SK-N-SH (cell line): ENCODE measurements around the gene AHCYL2. TPM values are rescaled to one million over a fixed set of nuclear protein-coding genes. Genes with fewer than 3 reads are reported as not detected.

Experiments used
- CTCF ChIA-PET: fragments of 300-600, 350-600 bp; formaldehyde crosslinking; extraction: SDS; loops from one replicate; lab custom pipeline; 2021; lab: Yijun Ruan, JAX
- POLR2A ChIA-PET: fragments of 350-600 bp; sonication (Branson Sonifier 250); formaldehyde crosslinking; extraction: SDS; loops from one replicate; lab custom pipeline; 2020; ENCODE audit warnings: antibody characterized with exemption, inconsistent platforms; lab: Yijun Ruan, JAX
- DNase-seq: peaks from one replicate; pipeline ENCODE4 v3.0.0; 2012
- H2AFZ ChIP-seq: fragments of 200-600 bp; sonication (generic); 2 replicates; pipeline ENCODE4 v1.8.1; 2016; ENCODE audit warnings: antibody characterized with exemption, mild to moderate bottlenecking, low read depth
- H3F3A ChIP-seq: fragments of 200-600 bp; sonication (generic); replicated peaks from 2 replicates; pipeline ENCODE3; 2016; ENCODE audit warnings: antibody characterized with exemption, mild to moderate bottlenecking; ENCODE audit not compliant: insufficient read depth
- H3K27ac ChIP-seq, 2 experiments: fragments of 200-500 bp in 1 of 2; fragments of 200-600 bp in 1 of 2; sonication (Bioruptor generic) in 1 of 2; sonication (generic), shearing (Covaris generic) in 1 of 2; 2 replicates each; pipeline versions ENCODE4 v1.5.1 to v1.6.1; 2014 to 2016; ENCODE audit warnings: low read depth in 2 of 2, inconsistent platforms in 1 of 2, low read length in 1 of 2, mild to moderate bottlenecking in 1 of 2, mixed read lengths in 1 of 2
- H3K27me3 ChIP-seq: fragments of 200-600 bp; sonication (generic), shearing (Covaris generic); 2 replicates; pipeline ENCODE4 v1.6.1; 2016; ENCODE audit warnings: mixed run types; ENCODE audit not compliant: insufficient read depth
- H3K36me3 ChIP-seq, 2 experiments: fragments of 200-500 bp in 1 of 2; fragments of 200-600 bp in 1 of 2; sonication (Bioruptor generic) in 1 of 2; sonication (generic) in 1 of 2; replicated peaks in 1 of 2; 2 replicates each; pipeline versions ENCODE3 to v1.5.1; 2014 to 2016; ENCODE audit warnings: low read length in 1 of 2, mild to moderate bottlenecking in 1 of 2; ENCODE audit not compliant: insufficient read depth in 2 of 2, control insufficient read depth in 1 of 2
- H3K4me1 ChIP-seq, 2 experiments: fragments of 200-500 bp in 1 of 2; fragments of 200-600 bp in 1 of 2; sonication (Bioruptor generic) in 1 of 2; sonication (generic), shearing (Covaris generic) in 1 of 2; 2 replicates each; pipeline versions ENCODE4 v1.5.1 to v1.6.1; 2014 to 2016; ENCODE audit warnings: low read depth in 1 of 2, low read length in 1 of 2, mixed run types in 1 of 2; ENCODE audit not compliant: insufficient read depth in 2 of 2, control insufficient read depth in 1 of 2
- H3K4me2 ChIP-seq: fragments of 200-600 bp; sonication (generic), shearing (Covaris generic); 2 replicates; pipeline ENCODE4 v1.6.1; 2017; ENCODE audit warnings: mixed run types
- H3K4me3 ChIP-seq, 2 experiments: fragments of 200-500 bp in 1 of 2; fragments of 200-600 bp in 1 of 2; sonication (Bioruptor generic) in 1 of 2; sonication (generic), shearing (Covaris generic) in 1 of 2; 2 replicates each; pipeline versions ENCODE4 v1.5.1 to v1.8.1; 2014 to 2016; ENCODE audit warnings: low read depth in 2 of 2, inconsistent platforms in 1 of 2, low read length in 1 of 2, mild to moderate bottlenecking in 1 of 2, mixed read lengths in 1 of 2, moderate library complexity in 1 of 2
- H3K79me2 ChIP-seq: fragments of 200-600 bp; sonication (generic); 2 replicates; pipeline ENCODE4 v1.8.1; 2017; ENCODE audit warnings: mild to moderate bottlenecking; ENCODE audit not compliant: insufficient read depth
- H3K9ac ChIP-seq: fragments of 200-600 bp; sonication (generic); 2 replicates; pipeline ENCODE4 v1.6.1; 2017; ENCODE audit warnings: mixed run types
- H3K9me2 ChIP-seq: fragments of 200-600 bp; sonication (generic); 2 replicates; pipeline ENCODE4 v1.6.1; 2017; ENCODE audit warnings: mixed run types
- H3K9me3 ChIP-seq: fragments of 200-600 bp; sonication (generic); 2 replicates; pipeline ENCODE4 v1.6.1; 2017; ENCODE audit warnings: mixed run types, mild to moderate bottlenecking, moderate library complexity
- H4K20me1 ChIP-seq: fragments of 200-600 bp; sonication (generic); 2 replicates; pipeline ENCODE4 v1.6.1; 2017; ENCODE audit warnings: mild to moderate bottlenecking, mixed run types; ENCODE audit not compliant: insufficient read depth
- CTCF ChIP-seq: fragments of 200-600 bp; sonication (generic); IDR thresholded peaks from 2 replicates; pipeline ENCODE4 v1.6.1; 2017; ENCODE audit warnings: antibody characterized with exemption, mild to moderate bottlenecking, moderate library complexity
- FOSL2 ChIP-seq: IDR thresholded peaks from 2 replicates; pipeline ENCODE4 v1.4.0; 2012; ENCODE audit warnings: low read depth, mild to moderate bottlenecking, moderate library complexity, borderline replicate concordance
- GABPA ChIP-seq: IDR thresholded peaks from 2 replicates; pipeline ENCODE4 v1.4.0; 2012; ENCODE audit warnings: low read depth, mild to moderate bottlenecking
- IRF3 ChIP-seq: fragments of 150-350 bp; IDR thresholded peaks from 2 replicates; pipeline ENCODE4 v1.6.1; 2016; ENCODE audit warnings: mild to moderate bottlenecking, low read depth, low read length
- MAX ChIP-seq: IDR thresholded peaks from 2 replicates; pipeline ENCODE4 v1.4.0; 2012; ENCODE audit warnings: low read depth
- NFIC ChIP-seq: IDR thresholded peaks from 2 replicates; pipeline ENCODE4 v1.4.0; 2012; ENCODE audit warnings: borderline replicate concordance
- POLR2AphosphoS5 ChIP-seq: IDR thresholded peaks from 2 replicates; pipeline ENCODE4 v1.6.1; 2012; ENCODE audit warnings: low read depth, low read length
- RAD21 ChIP-seq: IDR thresholded peaks from 2 replicates; pipeline ENCODE4 v1.6.1; 2012; ENCODE audit warnings: mild to moderate bottlenecking, low read length
- RCOR1 ChIP-seq: fragments of 150-350 bp; IDR thresholded peaks from 2 replicates; pipeline ENCODE4 v1.6.1; 2017; ENCODE audit warnings: antibody characterized with exemption, low read length
- SIN3A ChIP-seq: IDR thresholded peaks from 2 replicates; pipeline ENCODE4 v1.6.1; 2012; ENCODE audit warnings: low read depth, mild to moderate bottlenecking, low read length, moderate library complexity, borderline replicate concordance
- TAF1 ChIP-seq: IDR thresholded peaks from 2 replicates; pipeline ENCODE4 v1.6.1; 2012; ENCODE audit warnings: low read depth, mild to moderate bottlenecking, low read length, moderate library complexity, borderline replicate concordance
- TCF12 ChIP-seq: IDR thresholded peaks from 2 replicates; pipeline ENCODE4 v1.4.0; 2012
- USF2 ChIP-seq: fragments of 150-350 bp; IDR thresholded peaks from 2 replicates; pipeline ENCODE4 v1.6.1; 2017; ENCODE audit warnings: antibody characterized with exemption, low read length, low read depth, borderline replicate concordance
- YY1 ChIP-seq: IDR thresholded peaks from 2 replicates; pipeline ENCODE4 v1.4.0; 2012; ENCODE audit warnings: low read depth, mild to moderate bottlenecking
- WGBS: methylation state at CpG from one replicate; pipeline ENCODE4 v1.1.6; 2017; ENCODE audit warnings: low lambda C conversion rate; 5-methylcytosine and 5-hydroxymethylcytosine counted together
- polyA plus RNA-seq, 3 experiments: library from polyadenylated mRNA; depleted of rRNA; stranded (reverse); fragments of >200 nt; gene quantifications; 2 replicates each; pipeline ENCODE4 v1.2.3, GENCODE V29; 2012

The AHCYL2 gene
- polyA plus RNA-seq, 1 of the 3 experiments (the other 2 are of a cell fraction), result 20.4 TPM

GRCh38 chr7:129376778-129377700, 152.2 kb downstream of the AHCYL2 start:
- no peaks in the 10 kb centered on the region for H3K79me2 ChIP-seq
- no peaks in the 10 kb centered on the region for H3K27me3 ChIP-seq
- TF ChIP-seq TCF12 (no peak), MAX (no peak), NFIC (no peak), POLR2AphosphoS5 (no peak), RAD21 (no peak), SIN3A (no peak), IRF3 (no peak), YY1 (no peak), USF2 (no peak), TAF1 (no peak), FOSL2 (no peak), GABPA (no peak), RCOR1 (no peak), CTCF (no peak)
- no peak overlapping the region for H3K4me2 ChIP-seq
- no peak overlapping the region for H2AFZ ChIP-seq
- H3F3A ChIP-seq, result no peaks in the 10 kb centered on the region
- H4K20me1 ChIP-seq, result no peaks in the 10 kb centered on the region
- no peaks in the 10 kb centered on the region for H3K9me2 ChIP-seq
- no peaks in the 10 kb centered on the region for H3K9me3 ChIP-seq
- peaks cover 0 to 3% of the 10 kb centered on the region in 2 experiments for H3K36me3 ChIP-seq
- no peak overlapping the region for H3K27ac ChIP-seq
- ChIA-PET CTCF (interaction anchor here (0.8 to 15.1 kb wide), 26 partner anchors 8 to 260 kb away, joined by 3 to 397 read pairs (median 5); partner anchors contain the start of gene STRIP2), POLR2A (no interaction called here)
- no peak overlapping the region for H3K9ac ChIP-seq
- no peak for DNase-seq
- no peak overlapping the region for H3K4me3 ChIP-seq
- H3K4me1 ChIP-seq, result no peaks in the 10 kb centered on the region
- 91% methylated on average over 6 of the region's 6 CpGs for WGBS
